Activated naive CD4-positive, alpha-beta T cell treated with anti-CD3 and anti-CD28 coated beads for 36 hours (primary cell): ENCODE measurements around the gene NID1. TPM values are rescaled to one million over a fixed set of nuclear protein-coding genes. Genes with fewer than 3 reads are reported as not detected.

Source experiments
- CTCF ChIA-PET: fragments of 350-600 bp; sonication (Branson Sonifier 250); formaldehyde crosslinking; loops from one replicate; lab custom pipeline; 2021; ENCODE audit warnings: antibody characterized with exemption; lab: Charles Lee
- DNase-seq: peaks from one replicate; pipeline ENCODE4 v3.0.0-alpha.2; 2020
- H3K27ac Mint-ChIP-seq: one replicate; pipeline ENCODE4 v1.8.0; 2021; ENCODE audit warnings: mild to moderate bottlenecking, mixed read lengths
- H3K27me3 Mint-ChIP-seq: one replicate; pipeline ENCODE4 v1.8.0; 2021; ENCODE audit warnings: low read depth, mixed read lengths
- H3K36me3 Mint-ChIP-seq: one replicate; pipeline ENCODE4 v1.8.0; 2021; ENCODE audit warnings: low read depth, mixed read lengths
- H3K4me1 Mint-ChIP-seq: one replicate; pipeline ENCODE4 v1.8.0; 2021; ENCODE audit warnings: low read depth, mixed read lengths
- H3K4me3 Mint-ChIP-seq: one replicate; pipeline ENCODE4 v1.8.0; 2021; ENCODE audit warnings: mild to moderate bottlenecking, moderate library complexity, mixed read lengths
- H3K9me3 Mint-ChIP-seq: one replicate; pipeline ENCODE4 v1.8.0; 2021; ENCODE audit warnings: mixed read lengths
- intact Hi-C: fragments of 100-400 bp; cut with micrococcal nuclease; formaldehyde crosslinking; loops from one replicate; pipeline ENCODE4 v1.15.1; 2023
- total RNA-seq, 2 experiments: library from RNA; stranded (reverse); gene quantifications; one replicate each; pipeline ENCODE4 v1.2.3, GENCODE V29; 2021

NID1 gene, protein sequence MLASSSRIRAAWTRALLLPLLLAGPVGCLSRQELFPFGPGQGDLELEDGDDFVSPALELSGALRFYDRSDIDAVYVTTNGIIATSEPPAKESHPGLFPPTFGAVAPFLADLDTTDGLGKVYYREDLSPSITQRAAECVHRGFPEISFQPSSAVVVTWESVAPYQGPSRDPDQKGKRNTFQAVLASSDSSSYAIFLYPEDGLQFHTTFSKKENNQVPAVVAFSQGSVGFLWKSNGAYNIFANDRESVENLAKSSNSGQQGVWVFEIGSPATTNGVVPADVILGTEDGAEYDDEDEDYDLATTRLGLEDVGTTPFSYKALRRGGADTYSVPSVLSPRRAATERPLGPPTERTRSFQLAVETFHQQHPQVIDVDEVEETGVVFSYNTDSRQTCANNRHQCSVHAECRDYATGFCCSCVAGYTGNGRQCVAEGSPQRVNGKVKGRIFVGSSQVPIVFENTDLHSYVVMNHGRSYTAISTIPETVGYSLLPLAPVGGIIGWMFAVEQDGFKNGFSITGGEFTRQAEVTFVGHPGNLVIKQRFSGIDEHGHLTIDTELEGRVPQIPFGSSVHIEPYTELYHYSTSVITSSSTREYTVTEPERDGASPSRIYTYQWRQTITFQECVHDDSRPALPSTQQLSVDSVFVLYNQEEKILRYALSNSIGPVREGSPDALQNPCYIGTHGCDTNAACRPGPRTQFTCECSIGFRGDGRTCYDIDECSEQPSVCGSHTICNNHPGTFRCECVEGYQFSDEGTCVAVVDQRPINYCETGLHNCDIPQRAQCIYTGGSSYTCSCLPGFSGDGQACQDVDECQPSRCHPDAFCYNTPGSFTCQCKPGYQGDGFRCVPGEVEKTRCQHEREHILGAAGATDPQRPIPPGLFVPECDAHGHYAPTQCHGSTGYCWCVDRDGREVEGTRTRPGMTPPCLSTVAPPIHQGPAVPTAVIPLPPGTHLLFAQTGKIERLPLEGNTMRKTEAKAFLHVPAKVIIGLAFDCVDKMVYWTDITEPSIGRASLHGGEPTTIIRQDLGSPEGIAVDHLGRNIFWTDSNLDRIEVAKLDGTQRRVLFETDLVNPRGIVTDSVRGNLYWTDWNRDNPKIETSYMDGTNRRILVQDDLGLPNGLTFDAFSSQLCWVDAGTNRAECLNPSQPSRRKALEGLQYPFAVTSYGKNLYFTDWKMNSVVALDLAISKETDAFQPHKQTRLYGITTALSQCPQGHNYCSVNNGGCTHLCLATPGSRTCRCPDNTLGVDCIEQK
- under 1 TPM in 1 of 2 experiments, not detected in 1; 0.10 TPM for total RNA-seq

- H3K9me3 Mint-ChIP-seq: no peaks in the 10 kb centered on the region
- H3K4me3 Mint-ChIP-seq: peak within 1 kb of the TSS; percentile 63
- no peak within 1 kb of the TSS for H3K27ac Mint-ChIP-seq
- H3K27me3 Mint-ChIP-seq: peaks cover 38% of the 10 kb centered on the region
- H3K4me1 Mint-ChIP-seq: peaks cover 26% of the 10 kb centered on the region
- no peaks in the 10 kb centered on the region for H3K36me3 Mint-ChIP-seq
- CTCF ChIA-PET: interaction anchor here (0.6 kb wide), 2 partner anchors 10 to 348 kb away, joined by 3 read pairs; no protein-coding TSS in a partner anchor
- intact Hi-C loops: loop anchor here (10.0 kb wide), 3 partner anchors 150 to 420 kb away; partner anchors contain the start of gene GNG4
- DNase-seq: peak; percentile 25
Observed at GRCh38 chr1:236064674-236065508, at the start of gene NID1. Gene NID1, minus strand, starts transcription at chr1:236065090. Its CDS starts 11 bp downstream, at chr1:236065079.

DNA sequence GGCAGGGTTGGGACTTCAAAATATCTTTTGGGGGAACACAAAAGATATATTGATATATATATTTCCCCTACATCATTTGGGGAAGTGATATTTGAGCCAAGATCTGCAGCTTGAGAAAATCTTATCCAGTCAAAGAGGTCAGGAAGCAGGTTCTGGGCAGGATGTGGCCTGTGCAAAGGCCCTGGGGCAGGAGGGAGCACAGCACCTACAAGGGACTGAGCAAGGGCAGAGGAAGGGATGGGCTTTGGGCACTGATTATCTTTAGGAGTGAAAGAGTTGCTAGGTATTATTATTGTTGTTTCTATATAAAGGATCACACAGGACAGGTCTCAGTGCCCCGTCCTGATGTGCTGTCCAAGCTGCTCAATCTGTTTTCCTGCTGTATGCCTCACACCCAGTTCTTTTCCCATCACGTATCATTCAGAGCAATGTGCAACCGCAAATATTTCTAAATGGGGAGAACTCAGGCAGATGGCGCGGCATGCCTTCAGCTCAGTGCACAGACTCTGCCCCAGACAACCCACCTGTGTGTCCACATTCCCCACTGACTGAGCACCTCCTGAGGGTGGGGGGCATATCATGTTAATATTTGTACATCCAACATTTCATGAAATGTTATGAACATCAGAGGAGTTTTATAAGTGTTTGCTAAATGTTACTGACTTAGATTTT is 49.3 kb upstream of the NID1 start:
- CTCF ChIA-PET: interaction anchor here (1.3 to 1.6 kb wide), 2 partner anchors 10 to 376 kb away, joined by 3 to 5 read pairs; no protein-coding TSS in a partner anchor
- Mint-ChIP-seq H3K4me3 (no peak overlapping the region), H3K27ac (no peak overlapping the region), H3K9me3 (no peaks in the 10 kb centered on the region), H3K27me3 (no peaks in the 10 kb centered on the region), H3K36me3 (no peaks in the 10 kb centered on the region), H3K4me1 (no peaks in the 10 kb centered on the region)
- no peak for DNase-seq
- intact Hi-C loops: no loop called here

GRCh38 chr1:236113324-236114032 is 48.6 kb upstream of the NID1 start:
- Mint-ChIP-seq H3K27me3 (no peaks in the 10 kb centered on the region), H3K4me3 (no peak overlapping the region), H3K36me3 (no peaks in the 10 kb centered on the region), H3K4me1 (no peaks in the 10 kb centered on the region), H3K27ac (no peak overlapping the region), H3K9me3 (no peaks in the 10 kb centered on the region)
- intact Hi-C loops: no loop called here
- DNase-seq: no peak
- CTCF ChIA-PET: interaction anchor here (1.3 to 1.6 kb wide), 2 partner anchors 9 to 377 kb away, joined by 3 to 5 read pairs; no protein-coding TSS in a partner anchor

DNA sequence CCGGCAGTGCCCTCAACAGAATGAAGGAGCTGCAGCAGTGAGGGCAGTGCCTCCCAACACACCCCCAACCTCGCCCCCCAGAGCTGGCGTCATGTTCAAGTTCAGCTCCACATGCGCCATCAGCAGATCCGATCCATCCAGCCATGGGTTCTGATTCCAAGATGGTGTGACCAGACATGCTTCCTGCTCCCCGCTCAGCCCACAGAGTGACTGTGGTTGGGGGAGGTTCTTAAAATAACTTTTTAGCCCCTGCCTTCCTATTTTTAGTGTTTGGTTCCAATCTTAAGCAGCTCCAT is 47.4 kb upstream of the NID1 start:
- intact Hi-C loops: no loop called here
- Mint-ChIP-seq H3K9me3 (no peaks in the 10 kb centered on the region), H3K4me1 (no peaks in the 10 kb centered on the region), H3K27ac (peak overlapping the region; percentile 54), H3K27me3 (no peaks in the 10 kb centered on the region), H3K36me3 (no peaks in the 10 kb centered on the region), H3K4me3 (no peak overlapping the region)
- CTCF ChIA-PET: interaction anchor here (0.6 kb wide), 2 partner anchors 236 to 366 kb away, joined by 4 to 6 read pairs; no protein-coding TSS in a partner anchor
- no peak for DNase-seq

- Mint-ChIP-seq H3K4me1 (no peaks in the 10 kb centered on the region), H3K27me3 (no peaks in the 10 kb centered on the region), H3K4me3 (no peak overlapping the region), H3K9me3 (no peaks in the 10 kb centered on the region), H3K36me3 (no peaks in the 10 kb centered on the region), H3K27ac (no peak overlapping the region)
- intact Hi-C loops: no loop called here
- CTCF ChIA-PET: interaction anchor here (0.6 to 1.0 kb wide), 4 partner anchors 24 to 386 kb away, joined by 3 to 6 read pairs (median 4); no protein-coding TSS in a partner anchor
- no peak for DNase-seq
Observed at GRCh38 chr1:236111527-236112331, 46.8 kb upstream of the NID1 start.

- no peak overlapping the region for H3K4me3 Mint-ChIP-seq
- DNase-seq: no peak
- no peaks in the 10 kb centered on the region for H3K9me3 Mint-ChIP-seq
- no peak overlapping the region for H3K27ac Mint-ChIP-seq
- H3K36me3 Mint-ChIP-seq: no peaks in the 10 kb centered on the region
- CTCF ChIA-PET: interaction anchor here (1.3 kb wide), 1 partner anchor 28 kb away, joined by 3 read pairs; no protein-coding TSS in a partner anchor
- intact Hi-C loops: no loop called here
- H3K4me1 Mint-ChIP-seq: no peaks in the 10 kb centered on the region
- no peaks in the 10 kb centered on the region for H3K27me3 Mint-ChIP-seq
Observed at GRCh38 chr1:236110137-236110536, 45.2 kb upstream of the NID1 start.

- no peaks in the 10 kb centered on the region for H3K27me3 Mint-ChIP-seq
Observed at GRCh38 chr1:236108027-236108648, 43.2 kb upstream of the NID1 start.

GRCh38 chr1:236107121-236107907 is 42.4 kb upstream of the NID1 start:
- H3K4me3 Mint-ChIP-seq: no peak overlapping the region
- DNase-seq: no peak
- H3K36me3 Mint-ChIP-seq: no peaks in the 10 kb centered on the region
- H3K9me3 Mint-ChIP-seq: no peaks in the 10 kb centered on the region
- intact Hi-C loops: loop anchor here (5.0 to 10.0 kb wide), 5 partner anchors 175 to 1280 kb away; partner anchors contain the start of gene ERO1B
- CTCF ChIA-PET: interaction anchor here (1.0 to 1.9 kb wide), 7 partner anchors 32 to 384 kb away, joined by 3 to 5 read pairs (median 4); no protein-coding TSS in a partner anchor
- peaks cover 2% of the 10 kb centered on the region for H3K4me1 Mint-ChIP-seq
- H3K27me3 Mint-ChIP-seq: no peaks in the 10 kb centered on the region
- no peak overlapping the region for H3K27ac Mint-ChIP-seq

More at GRCh38 chr1:236108027-236108648, 43.2 kb upstream of the NID1 start:
- intact Hi-C loops: loop anchor here (2.0 to 10.0 kb wide), 7 partner anchors 174 to 1279 kb away; partner anchors contain the start of gene ERO1B
- H3K27ac Mint-ChIP-seq: no peak overlapping the region
- no peaks in the 10 kb centered on the region for H3K36me3 Mint-ChIP-seq
- no peaks in the 10 kb centered on the region for H3K9me3 Mint-ChIP-seq
- peaks cover 2% of the 10 kb centered on the region for H3K4me1 Mint-ChIP-seq
- no peak for DNase-seq
- no peak overlapping the region for H3K4me3 Mint-ChIP-seq
- CTCF ChIA-PET: interaction anchor here (1.0 to 1.9 kb wide), 7 partner anchors 19 to 392 kb away, joined by 3 to 6 read pairs (median 4); no protein-coding TSS in a partner anchor
